ENCODE measurements around the gene GLS. TPM values are rescaled to one million over a fixed set of nuclear protein-coding genes. Genes with fewer than 3 reads are reported as not detected.
A peak's percentile ranks its signal among the peaks of the same experiment; 100 is the strongest.

Gene GLS
- total RNA-seq, 1 experiment from 2014 or later: 270 TPM

GRCh38 chr2:191013932-191014652, 133.5 kb downstream of the GLS start, which contains the start of gene STAT1:
Gene STAT1, minus strand, starts transcription at chr2:191014171. Its CDS starts 4,168 bp downstream, at chr2:191010003.
- DNase-seq (ENCODE audit: low read depth): peak; percentile 94
- in situ Hi-C loops (cut with HindIII; ENCODE audit: low pct_unique_long_range_greater_than_20kb, low sequenced_read_pairs): no loop called here

- no peak for DNase-seq (ENCODE audit: low read depth)
- in situ Hi-C loops (cut with HindIII; ENCODE audit: low pct_unique_long_range_greater_than_20kb, low sequenced_read_pairs): no loop called here
These were observed 134.0 kb downstream of the GLS start for GRCh38 chr2:191014653-191015020.

Other genes starting within 250 kb of the GLS start
- gene NAB1, start 231.7 kb upstream of the GLS start, total RNA-seq (2014; rRNA removed; shearing (Covaris generic); ENCODE audit: low replicate concordance): 92.4 and 93.1 TPM in 2 replicates
- gene STAT1, start 133.3 kb downstream of the GLS start, total RNA-seq (2014; rRNA removed; shearing (Covaris generic); ENCODE audit: low replicate concordance): 365 and 377 TPM in 2 replicates

Measured in Caki2 (cell line).